ENCODE measurements around the gene FBXW7.
"Not testable (repeated sequence)": the region's sequence is repeated elsewhere in the genome, so short reads cannot be mapped to it uniquely, and the experiment has no call there.

FBXW7 gene

DNA sequence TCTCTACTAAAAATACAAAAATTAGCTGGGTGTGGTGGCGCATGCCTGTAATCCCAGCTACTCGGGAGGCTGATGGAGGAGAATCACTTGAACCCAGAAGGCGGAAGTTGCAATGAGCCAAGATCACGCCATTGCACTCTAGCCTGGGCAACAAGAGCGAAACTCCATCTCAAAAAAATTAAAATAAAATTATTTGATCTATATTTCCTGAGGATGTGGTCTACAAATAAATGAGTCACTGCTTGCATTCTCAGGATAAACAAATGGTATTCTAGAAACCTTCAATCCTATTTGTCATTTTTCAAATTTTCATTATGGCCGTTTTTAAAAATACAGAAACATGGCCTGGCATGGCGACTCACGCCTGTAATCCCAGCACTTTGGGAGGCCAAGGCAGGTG, 8.6 kb upstream of the FBXW7 start:
- DNase-seq: not testable (repeated sequence)

DNA sequence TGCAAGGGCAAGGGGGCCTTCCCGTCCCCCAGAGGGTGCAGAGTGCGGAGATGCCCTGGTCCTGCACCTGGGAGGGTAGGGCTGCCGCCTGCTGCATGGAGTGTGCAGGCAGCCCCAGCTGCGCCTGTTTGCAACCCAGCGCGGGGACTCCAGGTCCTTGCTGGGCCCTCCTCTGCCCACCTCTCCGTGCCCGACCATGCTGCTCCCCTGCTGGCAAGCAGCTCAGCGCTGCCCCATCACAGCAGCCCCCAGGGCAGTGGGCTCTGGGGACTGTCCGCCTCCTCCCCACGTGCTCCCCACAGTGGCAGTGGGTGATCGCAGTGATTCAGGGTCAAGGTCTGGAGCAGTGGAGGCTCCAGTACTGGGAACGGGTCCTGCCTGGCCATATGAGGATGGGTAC, 5.0 kb upstream of the FBXW7 start:
- DNase-seq: no peak

DNA sequence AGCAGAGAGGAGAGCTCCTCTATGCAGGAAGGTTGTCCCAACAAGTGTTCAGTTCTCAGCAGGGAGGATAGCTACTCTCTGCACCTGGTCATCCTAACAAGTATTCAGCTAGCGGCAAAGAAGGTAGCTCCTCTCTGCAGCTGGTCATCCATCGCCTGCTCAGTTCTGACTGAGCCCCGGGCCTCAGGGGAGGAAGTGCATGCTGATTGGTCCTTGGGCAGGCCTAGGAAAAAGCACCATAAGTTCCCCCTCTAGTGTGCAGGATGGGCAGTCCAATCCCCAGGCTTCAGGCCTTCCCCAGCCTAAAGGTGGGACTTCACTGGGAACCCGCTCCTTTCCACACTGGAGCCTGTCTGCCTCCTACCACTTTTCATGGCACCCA, 4.4 kb upstream of the FBXW7 start:
- DNase-seq: no peak

DNA sequence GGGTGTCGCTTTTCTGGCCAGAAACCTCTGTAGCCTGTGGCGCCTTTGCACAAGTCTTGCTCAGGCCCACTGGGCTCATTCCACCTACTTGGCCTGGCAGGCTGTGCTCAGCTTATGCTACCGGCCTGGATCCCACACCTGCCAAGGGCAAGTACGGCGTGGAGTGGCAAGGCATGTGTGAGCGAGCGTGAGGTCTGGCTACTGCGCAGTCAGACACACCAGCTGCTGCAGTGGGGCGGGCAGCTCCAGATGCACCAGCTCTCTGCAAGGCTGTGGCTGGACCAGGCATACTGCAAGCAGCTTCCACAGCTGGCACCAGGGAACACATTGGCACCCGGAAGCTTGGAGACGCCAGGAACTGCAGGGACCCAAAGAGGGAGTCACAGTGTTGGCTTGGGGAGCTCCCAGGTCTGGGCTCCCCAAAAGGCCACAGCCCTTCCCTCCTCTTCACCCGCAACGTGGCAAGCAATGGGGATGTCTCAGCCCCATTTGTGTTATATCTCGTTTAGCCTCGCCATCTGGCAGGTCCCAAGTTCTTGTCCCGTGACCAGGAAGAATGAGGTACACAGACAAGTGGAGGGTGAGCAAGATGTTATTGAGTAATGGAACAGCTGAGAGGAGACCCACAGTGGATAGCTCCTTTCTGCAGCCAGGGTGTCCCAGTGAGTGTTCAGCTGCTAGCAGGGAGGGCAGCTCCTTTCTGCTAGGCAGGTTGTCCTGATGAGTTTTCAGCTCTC, 3.8 kb upstream of the FBXW7 start:
- no peak for DNase-seq

DNA sequence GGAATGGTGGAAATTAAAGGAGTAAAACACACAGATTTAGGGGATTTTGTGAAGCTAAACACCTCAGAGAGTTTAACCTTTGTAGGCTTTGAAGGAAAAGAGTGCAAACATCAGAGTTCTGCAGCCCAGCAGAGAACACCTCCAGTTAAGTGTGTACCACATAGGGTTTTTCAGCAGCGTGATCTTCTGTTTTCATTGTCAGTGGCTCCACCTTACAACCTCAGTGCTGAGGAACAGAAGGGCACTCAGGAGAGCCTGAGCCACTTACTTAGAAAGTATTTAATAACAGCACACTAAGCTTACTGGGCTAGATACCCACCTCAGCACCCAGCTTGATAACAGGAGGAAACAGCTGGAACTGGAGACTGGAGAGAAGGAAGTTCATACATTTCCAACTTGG, 2.0 kb upstream of the FBXW7 start:
- DNase-seq: no peak

DNA sequence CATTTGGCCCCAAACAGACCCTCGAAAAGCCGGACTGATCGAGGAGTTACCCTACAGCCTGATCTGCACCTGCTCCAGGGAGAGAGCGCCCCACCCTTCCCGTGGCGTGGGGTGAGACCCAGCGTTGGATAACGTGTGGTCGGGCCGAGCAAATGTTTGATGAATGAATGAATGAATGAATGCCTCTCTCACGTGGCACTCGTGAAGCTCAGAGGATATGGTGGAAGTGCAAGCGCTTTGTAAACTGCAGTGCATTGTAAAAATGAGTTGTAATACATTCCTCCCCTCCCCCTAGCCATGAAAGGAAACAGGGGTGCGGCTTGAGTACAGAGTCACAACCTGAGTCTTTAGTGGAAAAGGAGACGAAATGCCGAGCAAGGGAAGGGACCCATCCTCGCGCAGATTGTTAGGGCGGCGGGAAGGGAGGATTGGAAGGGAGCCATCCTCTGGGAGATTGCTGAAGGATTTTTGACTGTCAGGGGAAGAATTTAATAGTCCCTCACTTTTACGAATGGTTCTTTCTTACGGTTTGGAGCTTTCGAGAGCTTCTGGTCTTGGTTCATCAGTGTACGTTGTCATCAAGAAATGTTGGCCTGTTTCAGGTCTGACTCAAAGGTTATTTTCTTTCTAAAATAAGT, 772 bp upstream of the FBXW7 start:
- peak; percentile 64 for DNase-seq

DNA sequence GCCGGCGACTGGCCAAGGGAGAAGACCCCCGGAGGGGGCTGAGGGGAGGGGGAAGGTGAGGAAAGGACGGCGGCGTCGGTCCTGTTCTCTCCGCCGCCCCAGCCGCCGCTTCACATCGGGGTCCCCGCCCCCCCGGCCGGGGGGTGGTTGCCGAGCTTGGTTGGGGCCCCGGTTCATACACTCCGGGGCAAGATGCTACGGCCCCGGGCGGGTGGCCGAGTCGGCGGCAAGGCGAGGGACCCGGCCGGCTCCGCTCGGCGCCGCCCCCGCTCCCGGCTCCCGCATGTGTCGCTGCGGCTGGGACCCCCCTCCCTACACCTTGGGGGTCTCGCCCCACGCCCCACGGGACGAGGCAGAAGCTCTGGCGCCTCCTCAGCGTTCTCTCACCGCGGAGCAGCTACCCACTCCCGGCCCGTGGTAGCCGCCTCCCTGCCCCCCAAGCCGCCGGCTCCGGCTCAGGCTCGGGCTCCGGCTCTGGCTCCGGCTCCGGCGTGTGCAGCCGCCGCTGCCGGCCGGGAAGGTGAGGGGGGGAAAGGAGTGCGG, 461 bp downstream of the FBXW7 start:
- no peak for DNase-seq

DNA sequence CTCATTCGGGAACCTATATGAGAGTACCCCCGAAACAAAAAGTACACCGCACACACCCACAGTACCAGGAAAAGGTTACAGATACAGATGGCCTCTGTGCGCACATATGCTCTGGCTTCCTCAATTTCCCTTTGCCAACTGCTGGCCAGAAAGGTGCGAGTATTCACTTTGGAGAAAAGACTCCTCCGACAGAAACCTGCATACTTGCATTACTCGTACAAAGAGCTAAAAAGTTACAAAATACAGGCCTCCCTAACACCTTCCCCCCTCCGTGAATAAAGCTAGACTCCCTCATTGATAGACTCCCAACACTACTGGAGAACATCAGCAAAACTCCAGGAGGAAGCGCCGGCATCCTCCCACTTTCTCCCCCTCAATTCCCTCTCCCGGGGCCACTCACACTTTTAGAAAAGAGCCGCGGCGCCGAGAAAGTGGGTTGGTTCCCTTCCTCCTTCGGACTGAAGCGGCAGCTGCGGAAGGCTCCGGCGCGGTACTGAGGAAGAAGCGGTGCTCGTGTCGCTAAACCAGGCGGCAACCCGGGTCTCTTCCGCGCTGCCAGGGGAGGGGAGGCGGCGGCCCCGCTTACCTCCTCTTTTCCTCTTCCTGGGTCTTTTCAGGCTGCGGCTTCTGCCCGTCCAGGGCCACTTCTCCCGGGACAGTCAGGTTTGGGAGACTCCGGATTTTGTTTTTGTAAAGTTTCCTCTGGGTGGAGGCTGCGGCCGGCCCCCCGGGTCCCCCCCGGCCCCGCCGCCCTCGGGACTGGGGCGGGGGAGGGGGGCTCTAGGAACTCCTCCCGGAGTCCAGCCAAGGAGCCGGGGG, 1.1 kb downstream of the FBXW7 start:
- DNase-seq: peak; percentile 38

DNA sequence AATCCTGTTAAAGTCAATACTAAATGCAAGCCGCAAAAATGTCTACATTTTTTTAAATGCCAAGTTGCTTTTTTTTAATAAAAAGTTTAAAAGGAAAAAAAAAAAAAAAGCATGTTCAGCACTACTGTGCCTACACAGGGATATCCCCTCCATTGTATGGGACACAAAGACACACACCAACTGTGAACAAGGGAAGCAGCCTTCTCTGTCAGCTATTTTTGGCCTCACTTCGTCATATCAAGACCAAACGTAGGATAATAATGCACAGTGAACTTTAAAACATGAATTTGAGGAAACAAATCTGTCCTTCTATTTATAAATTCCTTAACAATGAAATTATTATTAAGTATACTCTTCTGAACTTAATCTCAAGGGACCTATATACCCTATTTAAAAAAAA, 4.4 kb downstream of the FBXW7 start:
- no peak for DNase-seq

DNA sequence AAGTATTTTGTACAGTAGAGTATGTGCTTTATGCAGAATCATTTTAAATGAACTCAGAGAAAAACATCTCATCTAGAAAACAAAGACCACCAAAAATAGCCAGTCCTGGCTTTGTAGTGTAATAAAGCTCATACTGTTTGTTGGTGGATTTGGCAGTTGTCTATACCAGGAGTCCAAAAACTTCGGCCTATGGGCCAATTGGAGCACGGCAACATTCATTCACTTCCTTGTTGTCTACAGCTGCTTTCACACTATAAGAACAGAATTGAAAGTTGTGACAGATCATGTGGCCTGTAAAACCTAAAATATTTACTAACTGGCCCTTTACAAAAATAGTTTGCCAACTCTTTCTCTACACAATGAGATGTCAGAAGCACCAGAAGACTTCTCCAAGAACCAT, 5.3 kb downstream of the FBXW7 start:
- DNase-seq: no peak

DNA sequence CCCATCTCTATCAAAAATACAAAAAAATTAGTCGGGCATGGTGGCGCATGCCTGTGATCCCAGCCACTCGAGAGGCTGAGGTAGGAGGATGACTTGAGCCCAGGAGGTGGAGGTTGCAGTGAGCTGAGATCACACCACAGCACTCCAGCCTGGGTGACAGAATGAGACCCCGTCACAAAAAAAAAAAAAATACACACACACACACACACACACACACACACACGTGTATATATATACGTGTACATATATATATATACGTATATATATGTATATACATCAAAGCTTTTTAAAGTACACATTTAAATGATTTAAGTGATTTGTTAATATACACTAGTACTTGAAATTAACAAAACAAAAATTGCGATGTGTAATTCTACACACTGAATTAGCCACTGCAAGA, 6.0 kb downstream of the FBXW7 start:
- DNase-seq: no peak

DNA sequence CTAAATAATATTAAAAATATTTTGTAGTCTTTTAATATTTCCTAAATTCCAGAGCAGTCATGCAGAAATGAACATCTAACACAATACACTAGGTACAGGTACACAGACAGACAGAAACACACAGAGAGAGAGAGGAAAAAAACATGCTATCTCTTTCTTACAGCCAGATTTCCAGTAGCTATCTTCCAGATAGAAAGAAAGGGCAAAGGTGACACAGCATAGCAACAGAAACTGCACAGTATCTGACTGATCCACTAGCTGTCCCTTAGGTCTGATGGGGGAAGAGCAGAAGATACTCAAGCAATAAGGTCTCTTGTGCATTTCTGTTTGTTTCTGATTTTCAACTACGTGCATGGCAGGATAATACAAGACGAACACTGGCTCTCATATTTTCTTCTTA, 7.8 kb downstream of the FBXW7 start:
- DNase-seq: no peak

DNA sequence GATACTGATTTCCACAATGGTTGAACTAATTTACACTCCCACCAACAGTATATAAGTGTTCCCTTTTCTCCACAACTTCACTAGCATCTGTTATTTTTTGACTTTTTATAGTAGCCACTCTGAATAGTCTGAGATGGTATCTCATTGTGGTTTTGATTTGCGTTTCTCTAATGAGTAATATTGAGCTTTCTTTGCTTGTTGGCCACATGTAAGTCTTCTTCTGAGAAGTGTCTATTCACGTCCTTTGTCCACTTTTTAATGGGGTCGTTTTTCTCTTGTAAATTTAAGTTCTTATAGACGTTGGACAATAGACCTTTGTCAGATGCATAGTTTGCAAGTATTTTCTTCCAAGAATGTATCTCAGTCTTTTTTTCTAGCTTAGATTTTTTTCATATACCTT, 10.0 kb downstream of the FBXW7 start:
- DNase-seq: no peak

DNA sequence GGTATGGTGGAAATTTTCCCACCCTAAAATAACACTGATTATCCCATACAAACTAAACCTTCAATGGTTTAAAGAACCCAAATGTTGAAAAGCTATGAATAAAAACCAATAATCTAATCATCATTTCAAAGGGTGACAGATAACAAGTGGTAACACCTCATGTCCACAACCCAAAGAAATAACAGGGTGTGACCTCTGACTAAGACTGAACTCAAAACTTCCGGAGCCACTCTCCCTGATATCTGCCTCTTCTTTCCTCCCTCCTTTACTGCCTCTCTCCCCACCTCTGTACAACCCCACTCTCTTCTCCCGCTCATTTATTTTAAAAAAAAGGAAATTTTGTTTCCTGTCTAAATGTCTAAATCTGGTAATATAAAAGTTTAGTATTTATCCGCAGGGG, 11.5 kb downstream of the FBXW7 start:
- no peak for DNase-seq

DNA sequence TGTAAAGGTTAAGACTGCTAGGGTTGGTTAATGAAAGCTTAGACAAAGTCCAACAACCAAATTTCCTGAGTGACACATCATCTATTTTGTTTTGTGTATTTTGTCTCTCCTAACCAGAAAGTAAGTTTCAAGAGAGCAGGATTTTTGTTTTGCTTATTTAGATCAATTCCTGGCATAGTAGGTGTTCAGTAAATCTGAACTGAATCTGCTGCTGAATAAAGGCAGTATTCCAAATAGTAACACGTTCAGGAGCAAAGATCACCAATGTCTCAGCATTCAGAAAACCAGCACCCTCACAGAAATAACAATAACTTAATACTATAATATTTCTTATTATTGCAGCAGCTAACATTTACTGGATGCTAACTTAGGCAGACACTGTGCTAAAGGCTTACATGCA, 12.2 kb downstream of the FBXW7 start:
- no peak for DNase-seq

DNA sequence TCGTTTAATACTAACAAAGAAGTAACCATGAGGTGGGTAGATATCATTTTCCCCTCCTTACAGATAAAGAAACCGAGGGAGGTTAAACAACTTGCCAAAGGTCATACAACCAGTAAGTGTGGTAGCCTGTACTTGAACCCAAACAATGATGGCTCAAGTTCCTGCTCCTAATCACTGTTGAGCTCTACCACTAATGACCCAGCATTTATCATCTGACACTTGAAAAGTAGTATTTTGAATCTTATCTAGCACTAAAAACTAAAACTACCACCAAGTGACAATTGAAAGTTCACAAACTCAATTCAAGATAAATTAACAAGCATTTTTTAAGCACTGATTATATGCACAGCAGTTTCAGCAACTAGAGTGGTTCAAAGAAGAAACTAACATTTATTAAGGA, 13.1 kb downstream of the FBXW7 start:
- DNase-seq: no peak

DNA sequence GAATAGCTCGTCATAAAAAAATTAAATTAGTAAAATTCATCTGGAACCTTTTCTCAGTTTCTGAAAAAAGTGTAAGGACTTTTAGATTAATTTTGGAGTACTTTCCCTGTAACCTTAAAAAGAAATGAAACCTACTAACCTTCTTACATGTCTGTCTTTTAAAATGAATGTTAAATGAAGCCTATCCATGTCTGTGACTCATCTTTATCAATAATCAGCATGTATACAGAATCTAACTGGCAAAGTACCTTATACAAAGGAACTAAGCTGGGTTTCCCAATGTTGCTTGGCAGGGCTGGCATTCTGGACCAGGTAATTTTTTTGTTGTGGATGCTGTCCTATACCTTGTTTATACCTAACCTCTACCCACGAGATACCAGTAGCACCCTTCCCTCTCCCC, 13.6 kb downstream of the FBXW7 start:
- no peak for DNase-seq

DNA sequence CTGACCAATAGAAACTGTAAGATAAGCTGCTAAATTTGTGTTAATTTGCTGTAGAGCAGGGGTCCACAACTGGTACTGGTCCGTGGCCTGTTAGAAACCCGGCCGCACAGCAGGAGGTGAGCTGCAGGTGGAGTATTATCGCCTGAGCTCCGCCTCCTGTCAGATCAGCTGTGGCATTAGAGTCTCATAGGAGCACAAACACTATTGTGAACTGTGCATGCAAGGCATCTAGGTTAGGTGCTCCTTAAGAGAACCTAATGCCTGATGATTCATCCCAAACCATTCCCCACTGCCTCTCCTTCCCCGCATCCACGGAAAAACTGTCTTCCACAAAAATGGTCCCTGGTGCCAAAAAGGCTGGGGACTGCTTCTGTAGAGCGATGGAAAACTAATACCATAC, 19.7 kb downstream of the FBXW7 start:
- DNase-seq: no peak

DNA sequence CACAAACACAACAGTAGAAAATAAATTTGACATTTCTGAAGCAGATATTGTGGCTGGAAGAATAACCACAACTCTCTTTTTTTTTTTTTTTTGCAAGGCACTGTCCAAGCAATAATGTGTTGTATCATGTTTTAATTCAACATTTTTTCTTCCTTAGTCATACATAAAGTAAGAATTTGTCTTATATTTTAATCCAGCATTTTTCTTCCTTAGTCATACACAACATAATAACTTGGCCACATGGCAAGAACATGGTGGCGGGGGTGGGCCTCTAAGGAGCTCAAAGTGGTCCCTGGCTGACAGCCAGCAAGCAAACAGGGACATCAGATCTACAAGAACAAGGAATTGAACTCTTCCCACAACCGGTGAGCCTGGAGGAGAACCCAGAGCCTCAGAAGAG, 20.2 kb downstream of the FBXW7 start:
- no peak for DNase-seq

DNA sequence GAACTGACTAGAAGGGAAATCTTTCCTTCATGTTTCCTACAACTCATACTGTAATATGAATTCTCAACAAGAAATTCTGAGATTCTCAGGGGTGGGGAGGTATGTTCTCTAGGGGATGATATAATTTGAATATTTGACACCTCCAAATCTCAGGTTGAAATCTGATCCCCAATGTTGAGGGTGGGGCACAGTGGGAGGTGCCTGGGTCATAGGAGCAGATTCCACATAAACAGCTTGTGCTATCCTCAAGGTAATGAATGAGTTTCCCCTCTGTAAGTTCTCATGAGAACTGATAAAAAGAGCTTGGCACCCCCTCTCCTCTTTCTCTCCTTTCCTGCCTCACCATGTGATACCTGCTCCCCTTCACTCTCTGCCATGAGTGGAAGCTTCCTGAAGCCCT, 21.5 kb downstream of the FBXW7 start:
- DNase-seq: no peak

DNA sequence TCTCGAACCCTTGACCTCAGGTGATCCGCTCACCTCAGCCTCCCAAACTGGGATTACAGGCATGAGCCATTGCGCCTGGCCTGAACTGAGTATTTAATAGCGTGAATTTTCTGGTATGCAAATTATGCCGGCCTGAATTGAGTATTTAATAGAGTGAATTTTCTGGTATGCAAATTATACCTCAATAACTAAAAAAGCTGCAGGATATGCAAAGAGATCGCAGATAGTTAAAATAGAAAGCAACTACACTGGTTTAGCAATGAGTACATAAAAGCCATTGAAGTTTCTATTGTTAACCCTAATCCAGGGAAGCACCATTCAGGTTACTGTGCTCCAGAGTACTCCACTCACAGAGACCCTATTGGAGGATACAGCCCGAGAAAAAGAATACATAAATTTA, 22.8 kb downstream of the FBXW7 start:
- no peak for DNase-seq

DNA sequence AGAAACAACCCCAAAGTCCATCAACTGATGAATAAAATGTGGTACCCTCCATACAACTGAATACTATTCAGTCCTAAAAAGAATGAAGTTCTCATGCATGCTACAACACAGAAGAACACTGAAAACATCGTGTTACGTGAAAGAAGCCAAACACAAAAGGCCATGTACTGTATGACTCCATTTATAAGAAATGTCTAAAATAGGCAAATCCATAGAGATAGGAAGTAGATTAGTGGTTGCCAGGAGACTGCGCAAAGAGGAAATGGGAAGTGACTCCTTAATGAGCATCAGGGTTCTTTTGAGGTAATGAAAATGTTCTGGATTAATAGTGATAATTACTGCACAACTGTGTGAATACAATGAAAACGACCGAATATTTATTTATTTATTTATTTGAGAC, 23.4 kb downstream of the FBXW7 start:
- no peak for DNase-seq

DNA sequence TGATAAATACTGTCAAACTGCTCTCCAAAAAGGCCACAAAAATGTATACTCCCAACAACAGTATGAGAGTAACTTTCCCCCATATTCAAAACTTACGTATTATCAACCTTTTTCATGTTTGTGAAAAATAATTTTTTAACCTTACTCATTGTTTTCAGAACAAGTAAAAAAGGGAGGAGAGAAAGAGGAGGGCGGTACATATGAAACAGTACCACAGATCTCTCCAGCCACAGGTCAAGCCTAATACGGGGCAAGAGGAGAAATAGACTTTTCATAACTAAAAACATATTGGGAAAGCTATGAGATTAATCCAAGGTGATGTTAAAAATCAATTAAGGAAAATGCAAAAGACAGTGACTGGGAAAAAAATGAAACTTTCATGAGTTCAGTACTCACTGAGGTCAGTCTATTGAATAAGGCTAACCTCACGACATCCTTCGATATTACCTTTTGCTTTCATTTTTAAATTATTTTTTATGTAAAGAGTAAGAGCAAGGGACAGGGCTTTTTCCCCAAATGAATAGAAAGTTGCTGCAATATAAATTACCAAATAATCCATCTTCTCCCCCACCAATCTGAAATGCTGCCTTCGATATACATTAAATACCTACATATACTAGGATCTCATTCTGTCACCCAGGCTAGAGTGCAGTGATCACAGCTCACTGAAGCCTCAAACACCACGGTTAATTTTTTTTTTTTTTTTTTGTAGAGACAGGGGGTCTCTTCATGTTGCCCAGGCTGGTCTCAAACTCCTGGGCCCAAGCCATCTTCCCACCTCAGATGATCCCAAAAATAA, 25.3 kb downstream of the FBXW7 start:
- DNase-seq: no peak

Data from GF-D8 (cell line).